Thyroid gland (tissue), 4 donors: Measurements from ENCODE around the gene MPPE1. TPM values are rescaled to one million over a fixed set of nuclear protein-coding genes. Genes with fewer than 3 reads are reported as not detected.
"Not testable (repeated sequence)": the region's sequence is repeated elsewhere in the genome, so short reads cannot be mapped to it uniquely, and the experiment has no call there.

Source experiments
- DNase-seq, 2 donors: peaks; one replicate each; pipeline ENCODE4 v3.0.0-alpha.2; 2019
- H3K27ac ChIP-seq, 3 donors: fragments of 200-600 bp; sonication (generic); 1 replicate in 2 of 3; 2 replicates in 1 of 3; pipeline ENCODE4 v1.5.1; 2016 to 2019; ENCODE audit warnings: mild to moderate bottlenecking in 1 of 3, moderate library complexity in 1 of 3
- H3K27me3 ChIP-seq: fragments of 200-600 bp; sonication (generic); one replicate; pipeline ENCODE4 v1.5.1; 2019
- H3K36me3 ChIP-seq, 2 donors: fragments of 200-600 bp; sonication (generic); one replicate each; pipeline ENCODE4 v1.5.1; 2016 to 2019
- H3K4me1 ChIP-seq, 2 donors: fragments of 200-600 bp; sonication (generic); one replicate each; pipeline ENCODE4 v1.5.1; 2017 to 2019
- H3K4me3 ChIP-seq, 3 donors: fragments of 200-600 bp; sonication (generic); replicated peaks in 1 of 3; 1 replicate in 2 of 3; 2 replicates in 1 of 3; pipeline ENCODE4 v1.5.1; 2016; ENCODE audit warnings: mild to moderate bottlenecking in 1 of 3
- H3K9me3 ChIP-seq: fragments of 200-600 bp; sonication (generic); one replicate; pipeline ENCODE4 v1.5.1; 2017
- POLR2A ChIP-seq, 2 donors: fragments of 450-650 bp; IDR thresholded peaks; one replicate each; pipeline ENCODE4 v1.6.1; 2017; ENCODE audit warnings: antibody characterized with exemption in 2 of 2, mild to moderate bottlenecking in 2 of 2, moderate library complexity in 1 of 2
- WGBS, 2 donors: methylation state at CpG; one replicate each; pipeline ENCODE4 v1.1.5; 2017; 5-methylcytosine and 5-hydroxymethylcytosine counted together
- intact Hi-C: fragments of 100-400 bp; cut with DNase I; formaldehyde crosslinking; loops from one replicate; pipeline ENCODE4 v1.15.1; 2023
- total RNA-seq, 4 donors: library from RNA; depleted of rRNA; stranded (reverse); fragments of >200 nt; gene quantifications; one replicate each; pipeline ENCODE4 v1.2.3, GENCODE V29; 2016
- TF ChIP-seq, protein P1 (sequence below), 6 experiments: fragments of 200-600 bp in 3 of 6; fragments of 450-650 bp in 3 of 6; sonication (generic) in 3 of 6; IDR thresholded peaks; one replicate each; pipeline ENCODE4 v1.5.1; 2016 to 2019; ENCODE audit warnings: antibody characterized with exemption in 6 of 6, mild to moderate bottlenecking in 2 of 6, inconsistent platforms in 1 of 6, moderate library complexity in 1 of 6

MPPE1 gene
- total RNA-seq, 4 donors from 2014 or later, result 50.0 to 111 (median 76.7) TPM

DNA sequence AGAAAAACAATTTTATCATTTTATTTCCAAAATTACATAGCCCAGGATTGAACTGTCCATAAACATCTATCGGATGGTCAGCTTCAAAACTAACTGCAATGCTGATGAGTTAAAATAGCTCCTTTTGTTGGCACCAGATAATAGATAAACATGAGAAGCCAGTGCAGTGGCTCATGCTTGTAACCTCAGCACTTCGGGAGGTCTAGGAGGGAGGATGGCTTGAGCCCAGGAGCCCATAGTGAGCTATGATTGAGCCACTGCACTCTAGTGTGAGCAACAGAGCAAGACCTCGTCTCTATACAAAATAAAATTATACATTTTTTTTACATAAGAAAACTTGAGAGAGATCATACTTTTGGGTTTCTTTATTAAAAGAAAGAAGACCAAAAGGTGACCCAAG, 38.6 kb upstream of the MPPE1 start:
- Histone ChIP-seq H3K9me3 (no peaks in the 10 kb centered on the region), H3K4me3 (no peak overlapping the region), H3K36me3 (no peaks in the 10 kb centered on the region), H3K27ac (peak overlapping the region; percentile 90 to 98 (median 92)), H3K27me3 (no peaks in the 10 kb centered on the region), H3K4me1 (peaks cover 10 to 31% of the 10 kb centered on the region in 2 donors)
- no peak for TF ChIP-seq POLR2A (IDR thresholded peaks at IDR 0.05)
- TF ChIP-seq, protein P1, sequence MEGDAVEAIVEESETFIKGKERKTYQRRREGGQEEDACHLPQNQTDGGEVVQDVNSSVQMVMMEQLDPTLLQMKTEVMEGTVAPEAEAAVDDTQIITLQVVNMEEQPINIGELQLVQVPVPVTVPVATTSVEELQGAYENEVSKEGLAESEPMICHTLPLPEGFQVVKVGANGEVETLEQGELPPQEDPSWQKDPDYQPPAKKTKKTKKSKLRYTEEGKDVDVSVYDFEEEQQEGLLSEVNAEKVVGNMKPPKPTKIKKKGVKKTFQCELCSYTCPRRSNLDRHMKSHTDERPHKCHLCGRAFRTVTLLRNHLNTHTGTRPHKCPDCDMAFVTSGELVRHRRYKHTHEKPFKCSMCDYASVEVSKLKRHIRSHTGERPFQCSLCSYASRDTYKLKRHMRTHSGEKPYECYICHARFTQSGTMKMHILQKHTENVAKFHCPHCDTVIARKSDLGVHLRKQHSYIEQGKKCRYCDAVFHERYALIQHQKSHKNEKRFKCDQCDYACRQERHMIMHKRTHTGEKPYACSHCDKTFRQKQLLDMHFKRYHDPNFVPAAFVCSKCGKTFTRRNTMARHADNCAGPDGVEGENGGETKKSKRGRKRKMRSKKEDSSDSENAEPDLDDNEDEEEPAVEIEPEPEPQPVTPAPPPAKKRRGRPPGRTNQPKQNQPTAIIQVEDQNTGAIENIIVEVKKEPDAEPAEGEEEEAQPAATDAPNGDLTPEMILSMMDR (IDR thresholded peaks at IDR 0.05), result no peak
- intact Hi-C loops, result no loop called here
- 31 to 36% methylated on average over 3 of the region's 3 CpGs for WGBS, 2 donors
- DNase-seq, result peak; percentile 13 to 34

- H3K36me3 ChIP-seq, H3K27me3 ChIP-seq, intact Hi-C loops, H3K4me3 ChIP-seq, H3K9me3 ChIP-seq: not testable (repeated sequence)
- DNase-seq, result peak; percentile 88 to 94
- 51 to 54% methylated on average over 22 of the region's 22 CpGs for WGBS, 2 donors
- Histone ChIP-seq H3K27ac (peak overlapping the region; percentile 90 to 98 (median 92)), H3K4me1 (peaks cover 10 to 31% of the 10 kb centered on the region in 2 donors)
Measured at GRCh38 chr18:11945834-11946659, 37.9 kb upstream of the MPPE1 start.

DNA sequence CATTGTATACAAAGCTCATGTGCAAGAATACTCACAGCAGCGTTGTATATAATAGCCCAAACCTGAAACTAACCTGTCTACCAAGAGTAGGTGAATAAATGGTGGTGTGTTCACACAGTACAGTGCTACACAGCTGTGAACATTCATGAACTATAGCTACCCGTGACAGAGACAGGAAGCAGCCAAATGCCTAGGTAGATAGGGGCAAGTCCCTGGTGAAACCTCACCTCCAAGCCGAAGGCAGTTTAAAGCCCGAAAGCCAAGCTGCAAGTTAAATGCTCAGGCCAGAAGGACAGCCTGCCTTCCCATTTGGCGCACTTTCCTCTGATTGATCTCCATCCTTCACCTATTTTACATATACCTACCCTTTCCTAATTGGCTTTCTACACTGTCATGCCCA, 36.7 kb upstream of the MPPE1 start:
- WGBS, 2 donors, result 78 to 89% methylated on average over 5 of the region's 5 CpGs
- Histone ChIP-seq H3K4me3 (no peak overlapping the region), H3K27me3 (no peaks in the 10 kb centered on the region), H3K9me3 (no peaks in the 10 kb centered on the region), H3K4me1 (peaks cover 10 to 31% of the 10 kb centered on the region in 2 donors), H3K36me3 (no peaks in the 10 kb centered on the region), H3K27ac (no peak overlapping the region)
- intact Hi-C loops, result no loop called here
- no peak for DNase-seq
- TF ChIP-seq, protein P1 (IDR thresholded peaks at IDR 0.05), result no peak
- TF ChIP-seq POLR2A (IDR thresholded peaks at IDR 0.05), result no peak

DNA sequence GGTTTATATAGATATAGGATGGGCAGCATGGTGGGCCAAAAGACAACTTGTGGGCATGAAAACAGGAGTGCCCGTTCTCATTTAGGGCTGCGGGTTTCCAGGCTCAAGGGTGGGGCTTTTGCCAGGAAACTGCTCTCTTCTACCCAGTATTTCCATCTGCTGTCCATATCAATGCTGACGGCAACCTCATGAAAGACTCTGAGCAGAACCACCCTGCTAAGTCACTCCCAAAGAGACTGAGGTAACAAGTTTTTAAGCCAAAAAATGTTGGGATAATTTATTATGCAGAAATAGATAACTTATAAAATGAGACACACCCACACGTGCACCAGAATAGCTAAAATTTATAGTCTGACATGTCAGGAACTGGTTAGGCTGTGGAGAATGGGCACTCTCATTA, 36.1 kb upstream of the MPPE1 start:
- Histone ChIP-seq H3K27ac (no peak overlapping the region), H3K36me3 (no peaks in the 10 kb centered on the region), H3K27me3 (no peaks in the 10 kb centered on the region), H3K4me1 (peaks cover 10 to 30% of the 10 kb centered on the region in 2 donors), H3K4me3 (no peak overlapping the region), H3K9me3 (no peaks in the 10 kb centered on the region)
- WGBS, 2 donors, result 94 to 99% methylated on average over 4 of the region's 4 CpGs
- intact Hi-C loops, result no loop called here
- DNase-seq, result no peak
- no peak for TF ChIP-seq POLR2A (IDR thresholded peaks at IDR 0.05)
- TF ChIP-seq, protein P1 (IDR thresholded peaks at IDR 0.05), result no peak

DNA sequence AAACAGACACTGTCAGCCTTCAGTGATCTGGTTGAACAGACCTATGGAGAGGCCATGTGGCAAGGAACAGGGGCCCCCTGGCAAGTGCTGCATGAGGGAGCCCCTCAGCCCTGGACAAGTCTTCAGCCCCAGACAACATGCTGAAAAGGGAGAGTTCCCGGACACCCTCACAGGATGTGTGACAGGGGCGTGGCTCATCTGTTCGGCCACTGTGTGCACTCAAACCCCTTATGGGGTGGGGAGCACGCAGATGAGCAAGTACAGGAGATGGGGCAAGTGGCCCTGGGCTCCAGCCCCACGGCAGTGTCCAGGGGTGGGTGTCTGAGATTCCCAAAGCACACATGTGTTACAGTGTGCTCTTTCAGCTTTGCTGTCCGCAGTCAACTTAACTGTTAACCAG, 35.4 kb upstream of the MPPE1 start:
- TF ChIP-seq, protein P1 (IDR thresholded peaks at IDR 0.05), result no peak
- no peak for TF ChIP-seq POLR2A (IDR thresholded peaks at IDR 0.05)
- WGBS, 2 donors, result 81 to 90% methylated on average over 4 to 6 of the region's 6 CpGs
- Histone ChIP-seq H3K9me3 (no peaks in the 10 kb centered on the region), H3K4me1 (peaks cover 10 to 24% of the 10 kb centered on the region in 2 donors), H3K27me3 (no peaks in the 10 kb centered on the region), H3K36me3 (no peaks in the 10 kb centered on the region), H3K4me3 (no peak overlapping the region), H3K27ac (no peak overlapping the region)
- intact Hi-C loops, result no loop called here
- DNase-seq, result no peak
